CD4-positive, CD25-positive, alpha-beta regulatory T cell (primary cell): ENCODE data around the gene SLC39A9. TPM values are rescaled to one million over a fixed set of nuclear protein-coding genes. Genes with fewer than 3 reads are reported as not detected.
A peak's percentile ranks its signal among the peaks of the same experiment; 100 is the strongest.
"Not testable (repeated sequence)": the region's sequence is repeated elsewhere in the genome, so short reads cannot be mapped to it uniquely, and the experiment has no call there.

Experiments used
- ATAC-seq, 2 donors: fragments of 150-1000 bp; cut with Tn5 transposase; one replicate each; pipeline ENCODE4 v1.10.0; 2021; ENCODE audit warnings: low read depth in 2 of 2, moderate number of reproducible peaks in 2 of 2, moderate library complexity in 1 of 2
- DNase-seq, 3 donors: peaks; one replicate each; pipeline versions ENCODE4 v3.0.0 to v3.0.0-alpha.2; 2012 to 2022; ENCODE audit warnings: mixed read lengths in 1 of 3
- H3K27ac ChIP-seq: one replicate; pipeline ENCODE4 v1.7.0; 2013; ENCODE audit warnings: mild to moderate bottlenecking, low read length; ENCODE audit not compliant: insufficient read depth, poor library complexity, severe bottlenecking
- H3K27me3 ChIP-seq: one replicate; pipeline ENCODE4 v1.7.0; 2013; ENCODE audit warnings: low read length; ENCODE audit not compliant: control insufficient read depth, insufficient read depth
- H3K36me3 ChIP-seq: one replicate; pipeline ENCODE4 v1.7.0; 2013; ENCODE audit warnings: mild to moderate bottlenecking, low read length, moderate library complexity; ENCODE audit not compliant: control insufficient read depth, insufficient read depth
- H3K4me1 ChIP-seq: 2 replicates; pipeline ENCODE4 v1.7.0; 2013; ENCODE audit warnings: mild to moderate bottlenecking, low read length; ENCODE audit not compliant: insufficient read depth, control insufficient read depth, poor library complexity, severe bottlenecking
- H3K4me3 ChIP-seq: one replicate; pipeline ENCODE4 v1.7.0; 2013; ENCODE audit warnings: low read depth, mild to moderate bottlenecking, low read length, moderate library complexity
- H3K9me3 ChIP-seq, 2 experiments: 1 replicate in 1 of 2; 2 replicates in 1 of 2; pipeline ENCODE4 v1.7.0; 2013; ENCODE audit warnings: low read length in 2 of 2, mild to moderate bottlenecking in 1 of 2, moderate library complexity in 1 of 2; ENCODE audit not compliant: control insufficient read depth in 2 of 2
- H3K27ac Mint-ChIP-seq, 3 donors: one replicate each; pipeline ENCODE4 v1.8.0; 2020 to 2022; ENCODE audit warnings: mild to moderate bottlenecking in 3 of 3, mixed read lengths in 3 of 3, moderate library complexity in 2 of 3
- H3K27me3 Mint-ChIP-seq: one replicate; pipeline ENCODE4 v1.8.0; 2022; ENCODE audit warnings: mild to moderate bottlenecking, mixed read lengths
- H3K36me3 Mint-ChIP-seq: one replicate; pipeline ENCODE4 v1.8.0; 2020; ENCODE audit warnings: mixed read lengths
- H3K4me1 Mint-ChIP-seq, 4 donors: one replicate each; pipeline ENCODE4 v1.8.0; 2020 to 2022; ENCODE audit warnings: mixed read lengths in 4 of 4, mild to moderate bottlenecking in 1 of 4
- H3K4me3 Mint-ChIP-seq, 4 donors: one replicate each; pipeline ENCODE4 v1.8.0; 2020 to 2022; ENCODE audit warnings: mild to moderate bottlenecking in 4 of 4, mixed read lengths in 4 of 4, moderate library complexity in 3 of 4
- H3K9me3 Mint-ChIP-seq, 7 donors: one replicate each; pipeline ENCODE4 v1.8.0; 2020 to 2022; ENCODE audit warnings: mixed read lengths in 7 of 7, mild to moderate bottlenecking in 3 of 7, moderate library complexity in 2 of 7
- polyA plus RNA-seq, 4 donors: library from polyadenylated mRNA; unstranded; fragments of 300-500 nt; fragmentation: Illumina TruSeq; gene quantifications; one replicate each; pipeline ENCODE4 v1.2.3, GENCODE V29; 2021
- total RNA-seq: library from RNA; stranded (reverse); gene quantifications from one replicate; pipeline ENCODE4 v1.2.3, GENCODE V29; 2022

Gene SLC39A9
- total and polyA plus RNA-seq, 5 donors from 2014 or later = 16.4 to 33.1 (median 22.2) TPM

DNA sequence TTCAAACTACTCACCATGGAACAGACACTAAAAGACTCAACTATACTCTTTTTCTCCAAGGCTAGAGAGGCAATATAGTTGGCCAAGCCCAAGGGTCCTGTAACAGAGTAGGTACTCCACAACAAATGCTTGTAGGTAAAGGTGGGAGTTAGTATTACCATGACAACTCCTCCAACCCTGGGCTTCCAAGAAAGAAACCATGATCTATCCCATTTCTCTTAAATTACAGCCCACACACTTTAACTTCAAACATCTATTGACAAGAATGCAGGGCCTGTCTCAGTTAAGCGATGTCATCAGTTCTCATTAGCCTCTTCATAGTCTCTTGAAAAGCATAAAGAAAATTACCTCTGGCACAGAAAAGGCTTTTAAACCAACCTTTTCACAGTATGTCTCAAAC lies 25.4 kb upstream of the SLC39A9 start:
- Mint-ChIP-seq H3K9me3 (peaks cover 0 to 6% (median 0%) of the 10 kb centered on the region in 7 donors), H3K27ac (peak overlapping the region in 1 of 3 donors; percentile 63), H3K36me3 (peaks cover 33% of the 10 kb centered on the region), H3K4me1 (peaks cover 0 to 15% (median 0%) of the 10 kb centered on the region in 4 donors), H3K4me3 (no peak overlapping the region), H3K27me3 (no peaks in the 10 kb centered on the region)
- no peak overlapping the region for H3K27ac ChIP-seq
- H3K9me3 ChIP-seq = no peaks in the 10 kb centered on the region
- H3K4me1 ChIP-seq = no peaks in the 10 kb centered on the region
- no peaks in the 10 kb centered on the region for H3K27me3 ChIP-seq
- DNase-seq = no peak
- ATAC-seq = no peak
- peaks cover 26% of the 10 kb centered on the region for H3K36me3 ChIP-seq
- no peak overlapping the region for H3K4me3 ChIP-seq

DNA sequence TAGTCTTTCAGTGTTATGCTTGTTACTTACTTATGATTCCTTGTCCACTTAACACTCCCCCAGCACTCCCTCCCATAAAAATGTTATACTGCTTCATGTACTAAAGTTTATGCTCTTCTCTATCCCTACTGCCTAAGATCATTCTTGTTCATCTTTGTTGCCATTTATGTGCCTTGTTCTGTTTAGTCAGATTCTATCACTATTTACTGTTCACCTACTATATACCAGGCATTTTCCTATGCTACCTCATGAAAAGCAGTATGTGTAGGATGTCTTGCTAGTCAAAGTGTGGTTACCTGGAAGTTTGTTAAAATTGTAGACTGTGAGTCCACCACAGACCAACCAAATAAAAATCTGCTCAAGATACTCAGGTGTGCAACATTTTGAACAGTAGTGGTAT lies 24.3 kb upstream of the SLC39A9 start:
- no peak overlapping the region for H3K4me3 ChIP-seq
- Mint-ChIP-seq H3K27ac (peak overlapping the region in 1 of 3 donors; percentile 26), H3K36me3 (peaks cover 38% of the 10 kb centered on the region), H3K4me1 (peaks cover 0 to 16% (median 2%) of the 10 kb centered on the region in 4 donors), H3K4me3 (no peak overlapping the region), H3K27me3 (no peaks in the 10 kb centered on the region), H3K9me3 (peaks cover 0 to 6% (median 0%) of the 10 kb centered on the region in 7 donors)
- DNase-seq (no peak), ATAC-seq (no peak)
- peaks cover 32% of the 10 kb centered on the region for H3K36me3 ChIP-seq
- H3K4me1 ChIP-seq = no peaks in the 10 kb centered on the region
- no peaks in the 10 kb centered on the region for H3K27me3 ChIP-seq
- no peak overlapping the region for H3K27ac ChIP-seq
- no peaks in the 10 kb centered on the region for H3K9me3 ChIP-seq

DNA sequence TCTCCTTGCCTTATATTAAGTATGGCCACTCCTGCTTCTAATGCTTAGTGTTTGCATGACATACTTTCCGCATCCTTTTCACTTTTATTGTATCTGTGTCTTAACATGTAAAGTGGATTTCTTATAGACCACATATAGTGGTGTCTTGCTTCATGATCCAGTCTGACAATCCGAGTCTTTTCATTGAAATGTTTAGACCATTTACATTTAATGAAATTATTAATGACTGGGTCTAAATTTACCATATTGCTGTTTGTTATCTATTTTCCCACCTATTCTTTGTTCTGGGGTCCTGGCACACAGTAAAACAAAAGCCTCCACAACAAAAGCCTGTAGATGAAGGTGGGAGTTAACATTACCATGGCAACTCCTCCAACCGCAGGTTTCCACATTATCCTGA lies 23.3 kb upstream of the SLC39A9 start:
- H3K36me3 Mint-ChIP-seq = peaks cover 38% of the 10 kb centered on the region
- Histone ChIP-seq H3K36me3 (peaks cover 41% of the 10 kb centered on the region), H3K27ac (no peak overlapping the region), H3K9me3 (no peaks in the 10 kb centered on the region), H3K4me3 (no peak overlapping the region), H3K27me3 (no peaks in the 10 kb centered on the region), H3K4me1 (no peaks in the 10 kb centered on the region)
- no peak overlapping the region for H3K27ac Mint-ChIP-seq
- H3K4me1 Mint-ChIP-seq = peaks cover 0 to 16% (median 2%) of the 10 kb centered on the region in 4 donors
- H3K4me3 Mint-ChIP-seq = no peak overlapping the region
- DNase-seq (no peak), ATAC-seq (no peak)
- H3K27me3 Mint-ChIP-seq = no peaks in the 10 kb centered on the region
- H3K9me3 Mint-ChIP-seq = peaks cover 0 to 6% (median 0%) of the 10 kb centered on the region in 7 donors

DNA sequence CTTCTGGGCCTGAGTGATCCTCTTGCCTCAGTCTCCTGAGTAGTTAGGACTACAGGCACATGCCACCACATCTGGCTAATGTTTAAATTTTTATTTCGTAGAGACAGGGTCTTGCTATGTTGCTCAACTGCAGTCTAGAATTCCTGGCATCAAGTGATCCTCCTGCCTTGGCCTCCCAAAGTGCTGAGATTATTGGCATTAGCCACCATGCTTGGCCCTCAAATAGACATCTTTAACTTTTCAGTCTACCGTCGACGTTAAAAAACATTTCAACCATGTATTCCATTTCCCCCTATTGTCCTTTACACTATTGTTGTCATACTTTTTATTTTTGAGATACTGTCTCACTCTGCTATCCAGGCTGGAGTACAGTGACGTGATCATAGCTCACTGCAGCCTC lies 22.8 kb upstream of the SLC39A9 start:
- no peak overlapping the region for H3K27ac Mint-ChIP-seq
- DNase-seq = no peak

DNA sequence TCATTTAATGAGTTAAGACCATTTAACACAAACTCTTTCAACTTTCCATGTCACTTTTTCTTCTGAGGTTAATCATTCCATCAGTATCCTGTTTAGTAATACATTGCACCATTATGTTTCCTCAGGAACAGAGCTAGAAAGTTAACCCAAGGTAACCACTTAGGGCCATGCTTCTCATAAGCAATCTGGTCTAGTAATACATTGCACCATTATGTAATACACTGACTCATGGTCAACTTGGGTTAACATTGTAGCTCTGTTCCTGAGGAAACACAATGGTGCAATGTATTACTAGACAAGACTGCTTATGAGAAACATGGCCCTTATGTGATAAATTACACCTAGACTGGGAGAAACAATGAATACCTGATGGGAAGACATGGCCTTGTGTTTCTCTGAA lies 22.1 kb upstream of the SLC39A9 start:
- ATAC-seq (no peak), DNase-seq (no peak)
- Histone ChIP-seq H3K27me3 (no peaks in the 10 kb centered on the region), H3K4me3 (no peak overlapping the region), H3K9me3 (no peaks in the 10 kb centered on the region), H3K27ac (no peak overlapping the region), H3K36me3 (peaks cover 51% of the 10 kb centered on the region), H3K4me1 (no peaks in the 10 kb centered on the region)
- Mint-ChIP-seq H3K9me3 (peaks cover 0 to 6% (median 0%) of the 10 kb centered on the region in 7 donors), H3K27ac (no peak overlapping the region), H3K4me1 (peaks cover 0 to 16% (median 2%) of the 10 kb centered on the region in 4 donors), H3K4me3 (no peak overlapping the region), H3K27me3 (no peaks in the 10 kb centered on the region), H3K36me3 (peaks cover 38% of the 10 kb centered on the region)

More for the DNA sequence above, 22.8 kb upstream of the SLC39A9 start:
- H3K27me3 ChIP-seq = no peaks in the 10 kb centered on the region
- no peak for ATAC-seq
- Mint-ChIP-seq H3K27me3 (no peaks in the 10 kb centered on the region), H3K4me3 (no peak overlapping the region), H3K4me1 (peaks cover 0 to 16% (median 2%) of the 10 kb centered on the region in 4 donors), H3K36me3 (peaks cover 38% of the 10 kb centered on the region), H3K9me3 (peaks cover 0 to 6% (median 0%) of the 10 kb centered on the region in 7 donors)
- no peaks in the 10 kb centered on the region for H3K9me3 ChIP-seq
- no peak overlapping the region for H3K4me3 ChIP-seq
- peaks cover 45% of the 10 kb centered on the region for H3K36me3 ChIP-seq
- no peaks in the 10 kb centered on the region for H3K4me1 ChIP-seq
- no peak overlapping the region for H3K27ac ChIP-seq

DNA sequence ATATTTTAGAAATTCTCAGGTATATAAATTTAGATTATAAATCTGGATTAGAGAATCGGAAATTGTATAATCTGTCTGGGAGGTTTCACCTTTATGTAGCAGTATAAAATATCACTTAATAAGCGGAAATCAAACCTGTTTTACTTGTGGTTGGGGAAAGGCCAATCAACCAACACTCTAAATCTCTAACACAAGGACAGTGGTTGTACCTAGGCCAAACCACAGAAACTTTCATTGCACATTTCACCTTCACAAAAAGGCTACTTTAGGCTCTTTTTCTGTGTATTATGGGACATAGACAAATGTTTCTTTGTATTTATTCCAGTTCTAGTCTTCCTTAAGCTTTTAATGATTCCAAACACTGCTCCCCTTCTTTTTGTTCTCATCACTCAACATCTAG lies 20.2 kb upstream of the SLC39A9 start:
- Mint-ChIP-seq H3K4me3 (no peak overlapping the region), H3K4me1 (peaks cover 0 to 16% (median 4%) of the 10 kb centered on the region in 4 donors), H3K27ac (no peak overlapping the region), H3K27me3 (no peaks in the 10 kb centered on the region), H3K36me3 (peaks cover 40% of the 10 kb centered on the region), H3K9me3 (peaks cover 0 to 6% (median 0%) of the 10 kb centered on the region in 7 donors)
- Histone ChIP-seq H3K4me1 (no peaks in the 10 kb centered on the region), H3K9me3 (no peaks in the 10 kb centered on the region), H3K4me3 (no peak overlapping the region), H3K36me3 (peaks cover 56% of the 10 kb centered on the region), H3K27ac (no peak overlapping the region), H3K27me3 (no peaks in the 10 kb centered on the region)
- ATAC-seq = no peak
- no peak for DNase-seq

DNA sequence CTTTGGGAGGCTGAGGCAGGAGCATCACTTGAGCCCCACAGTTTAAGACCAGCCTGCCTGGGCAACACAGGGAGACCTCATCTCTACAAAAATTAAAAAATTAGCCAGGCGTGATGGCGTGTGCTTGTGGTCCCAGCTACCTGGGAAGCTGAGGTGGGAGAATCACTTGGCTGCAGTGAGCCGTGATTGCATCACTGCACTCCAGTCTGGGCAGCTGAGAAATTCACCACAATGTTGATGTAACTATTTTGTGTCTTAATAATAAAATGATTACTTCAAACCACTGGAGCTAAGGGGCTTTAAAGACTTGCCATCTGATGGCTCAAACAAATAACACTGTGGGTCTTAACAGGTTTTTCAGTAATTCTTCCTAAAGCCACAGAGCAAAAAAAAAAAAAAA lies 11.2 kb upstream of the SLC39A9 start:
- H3K4me1 Mint-ChIP-seq = peaks cover 26 to 66% (median 45%) of the 10 kb centered on the region in 4 donors
- H3K36me3 Mint-ChIP-seq = peaks cover 59% of the 10 kb centered on the region
- H3K27ac ChIP-seq = no peak overlapping the region
- no peak overlapping the region for H3K4me3 Mint-ChIP-seq
- no peaks in the 10 kb centered on the region for H3K9me3 Mint-ChIP-seq
- no peak overlapping the region for H3K4me3 ChIP-seq
- H3K9me3 ChIP-seq = no peaks in the 10 kb centered on the region
- H3K27me3 ChIP-seq = no peaks in the 10 kb centered on the region
- H3K36me3 ChIP-seq = peaks cover 78% of the 10 kb centered on the region
- H3K27me3 Mint-ChIP-seq = no peaks in the 10 kb centered on the region
- ATAC-seq (no peak), DNase-seq (no peak)
- no peak overlapping the region for H3K27ac Mint-ChIP-seq
- peaks cover 21% of the 10 kb centered on the region for H3K4me1 ChIP-seq

DNA sequence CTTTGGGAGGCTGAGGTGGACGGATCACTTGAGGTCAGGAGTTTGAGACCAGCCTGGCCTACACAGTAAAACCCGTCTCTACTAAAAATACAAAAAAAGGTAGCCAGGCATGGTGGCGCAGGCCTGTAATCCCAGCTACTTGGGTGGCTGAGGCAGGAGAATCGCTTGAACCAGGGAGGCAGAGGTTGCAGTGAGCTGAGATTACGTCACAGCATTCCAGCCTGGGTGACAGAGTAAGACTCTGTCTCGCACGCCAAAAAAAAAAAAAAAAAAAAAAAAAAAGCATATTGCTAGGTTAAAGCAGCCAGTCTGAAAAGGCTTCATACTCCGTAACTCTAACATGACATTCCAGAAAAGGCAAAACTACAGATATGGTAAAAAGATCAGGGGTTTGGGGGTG lies 7.1 kb upstream of the SLC39A9 start:
- H3K9me3 Mint-ChIP-seq, H3K27me3 Mint-ChIP-seq, DNase-seq, H3K9me3 ChIP-seq, ATAC-seq, H3K4me3 ChIP-seq, H3K27me3 ChIP-seq, H3K27ac ChIP-seq: not testable (repeated sequence)
- Histone ChIP-seq H3K4me1 (peaks cover 54% of the 10 kb centered on the region), H3K36me3 (peaks cover 80% of the 10 kb centered on the region)
- H3K4me3 Mint-ChIP-seq = peak overlapping the region in 3 of 4 donors; percentile 21 to 84 (median 36)
- H3K4me1 Mint-ChIP-seq = peaks cover 37 to 86% (median 62%) of the 10 kb centered on the region in 4 donors
- peaks cover 69% of the 10 kb centered on the region for H3K36me3 Mint-ChIP-seq
- peak overlapping the region in 1 of 3 donors; percentile 46 for H3K27ac Mint-ChIP-seq
